Measurements from ENCODE around the gene ANKRD42. TPM values are rescaled to one million over a fixed set of nuclear protein-coding genes. Genes with fewer than 3 reads are reported as not detected.
A peak's percentile ranks its signal among the peaks of the same experiment; 100 is the strongest.

The ANKRD42 gene
- total and polyA plus RNA-seq, 9 of the 15 experiments (the other 6 are each of a cell fraction or from before 2014, with no cell fraction given) = 2.8 to 9.1 (median 6.1) TPM

DNA sequence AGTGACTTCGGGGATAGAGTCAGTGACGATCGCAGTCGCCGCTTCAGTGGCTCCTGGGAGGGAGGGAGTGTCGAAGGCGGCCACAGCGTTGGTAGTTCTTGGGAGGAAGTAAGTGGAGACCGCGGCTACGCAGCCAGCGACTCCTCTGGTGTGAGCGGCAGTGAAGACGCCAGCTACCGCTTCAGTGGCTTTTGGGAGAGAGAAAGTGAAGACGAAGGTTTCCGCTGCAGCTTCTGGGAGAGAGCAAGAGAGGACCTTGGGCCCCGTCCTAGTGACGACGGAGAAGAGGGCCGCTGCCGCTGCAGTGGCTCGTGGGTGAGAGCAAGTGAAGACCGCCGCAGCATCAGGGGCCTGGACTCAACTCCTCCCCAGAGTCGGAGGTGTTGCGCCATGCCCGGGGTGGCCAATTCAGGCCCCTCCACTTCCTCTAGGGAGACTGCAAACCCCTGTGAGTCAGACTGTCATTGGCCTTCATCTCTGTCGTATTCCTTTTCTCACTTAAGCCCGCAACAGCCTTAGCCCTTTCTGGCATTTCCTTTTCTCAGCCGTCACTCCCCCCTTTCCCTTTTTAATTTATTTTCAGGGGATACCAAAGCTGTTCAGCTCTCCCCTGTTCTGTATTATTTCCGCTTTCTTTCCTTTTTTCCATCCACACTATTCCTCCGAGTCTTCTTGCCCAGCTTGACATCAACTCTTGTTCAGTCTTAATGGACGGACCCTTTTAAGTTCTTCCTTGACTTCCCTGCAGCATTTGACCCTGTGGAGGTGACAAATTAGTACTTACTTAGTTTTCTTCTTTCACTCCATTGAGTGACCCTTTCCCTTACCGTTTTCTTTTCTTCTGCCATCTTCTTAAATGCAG lies 1.0 kb downstream of the ANKRD42 start (continued):
- TF ChIP-seq, protein P1, sequence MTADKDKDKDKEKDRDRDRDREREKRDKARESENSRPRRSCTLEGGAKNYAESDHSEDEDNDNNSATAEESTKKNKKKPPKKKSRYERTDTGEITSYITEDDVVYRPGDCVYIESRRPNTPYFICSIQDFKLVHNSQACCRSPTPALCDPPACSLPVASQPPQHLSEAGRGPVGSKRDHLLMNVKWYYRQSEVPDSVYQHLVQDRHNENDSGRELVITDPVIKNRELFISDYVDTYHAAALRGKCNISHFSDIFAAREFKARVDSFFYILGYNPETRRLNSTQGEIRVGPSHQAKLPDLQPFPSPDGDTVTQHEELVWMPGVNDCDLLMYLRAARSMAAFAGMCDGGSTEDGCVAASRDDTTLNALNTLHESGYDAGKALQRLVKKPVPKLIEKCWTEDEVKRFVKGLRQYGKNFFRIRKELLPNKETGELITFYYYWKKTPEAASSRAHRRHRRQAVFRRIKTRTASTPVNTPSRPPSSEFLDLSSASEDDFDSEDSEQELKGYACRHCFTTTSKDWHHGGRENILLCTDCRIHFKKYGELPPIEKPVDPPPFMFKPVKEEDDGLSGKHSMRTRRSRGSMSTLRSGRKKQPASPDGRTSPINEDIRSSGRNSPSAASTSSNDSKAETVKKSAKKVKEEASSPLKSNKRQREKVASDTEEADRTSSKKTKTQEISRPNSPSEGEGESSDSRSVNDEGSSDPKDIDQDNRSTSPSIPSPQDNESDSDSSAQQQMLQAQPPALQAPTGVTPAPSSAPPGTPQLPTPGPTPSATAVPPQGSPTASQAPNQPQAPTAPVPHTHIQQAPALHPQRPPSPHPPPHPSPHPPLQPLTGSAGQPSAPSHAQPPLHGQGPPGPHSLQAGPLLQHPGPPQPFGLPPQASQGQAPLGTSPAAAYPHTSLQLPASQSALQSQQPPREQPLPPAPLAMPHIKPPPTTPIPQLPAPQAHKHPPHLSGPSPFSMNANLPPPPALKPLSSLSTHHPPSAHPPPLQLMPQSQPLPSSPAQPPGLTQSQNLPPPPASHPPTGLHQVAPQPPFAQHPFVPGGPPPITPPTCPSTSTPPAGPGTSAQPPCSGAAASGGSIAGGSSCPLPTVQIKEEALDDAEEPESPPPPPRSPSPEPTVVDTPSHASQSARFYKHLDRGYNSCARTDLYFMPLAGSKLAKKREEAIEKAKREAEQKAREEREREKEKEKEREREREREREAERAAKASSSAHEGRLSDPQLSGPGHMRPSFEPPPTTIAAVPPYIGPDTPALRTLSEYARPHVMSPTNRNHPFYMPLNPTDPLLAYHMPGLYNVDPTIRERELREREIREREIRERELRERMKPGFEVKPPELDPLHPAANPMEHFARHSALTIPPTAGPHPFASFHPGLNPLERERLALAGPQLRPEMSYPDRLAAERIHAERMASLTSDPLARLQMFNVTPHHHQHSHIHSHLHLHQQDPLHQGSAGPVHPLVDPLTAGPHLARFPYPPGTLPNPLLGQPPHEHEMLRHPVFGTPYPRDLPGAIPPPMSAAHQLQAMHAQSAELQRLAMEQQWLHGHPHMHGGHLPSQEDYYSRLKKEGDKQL (CRISPR knock-in tag; IDR thresholded peaks at IDR 0.05; ENCODE audit: borderline replicate concordance) = no peak
- TF ChIP-seq, protein P2, sequence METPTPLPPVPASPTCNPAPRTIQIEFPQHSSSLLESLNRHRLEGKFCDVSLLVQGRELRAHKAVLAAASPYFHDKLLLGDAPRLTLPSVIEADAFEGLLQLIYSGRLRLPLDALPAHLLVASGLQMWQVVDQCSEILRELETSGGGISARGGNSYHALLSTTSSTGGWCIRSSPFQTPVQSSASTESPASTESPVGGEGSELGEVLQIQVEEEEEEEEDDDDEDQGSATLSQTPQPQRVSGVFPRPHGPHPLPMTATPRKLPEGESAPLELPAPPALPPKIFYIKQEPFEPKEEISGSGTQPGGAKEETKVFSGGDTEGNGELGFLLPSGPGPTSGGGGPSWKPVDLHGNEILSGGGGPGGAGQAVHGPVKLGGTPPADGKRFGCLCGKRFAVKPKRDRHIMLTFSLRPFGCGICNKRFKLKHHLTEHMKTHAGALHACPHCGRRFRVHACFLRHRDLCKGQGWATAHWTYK (CRISPR knock-in tag; IDR thresholded peaks at IDR 0.05) = 0 out of 2 replicates have a peak, but pooled peaks have one; percentile 62
- TF ChIP-seq PRMT5 (CRISPR knock-in tag; IDR thresholded peaks at IDR 0.05) = no peak
- no peak for TF ChIP-seq ZNF3 (CRISPR knock-in tag; IDR thresholded peaks at IDR 0.05)
- peak; percentile 33; the same call in 1 of the 2 replicates for TF ChIP-seq PKNOX1 (IDR thresholded peaks at IDR 0.05)
- TF ChIP-seq ZSCAN29 (IDR thresholded peaks at IDR 0.05) = peak; percentile 99
- TF ChIP-seq ZNF76 (CRISPR knock-in tag; IDR thresholded peaks at IDR 0.05; ENCODE audit: borderline replicate concordance) = no peak
- TF ChIP-seq ZNF740 (CRISPR knock-in tag; IDR thresholded peaks at IDR 0.05) = no peak
- TF ChIP-seq ZNF740 (tag; IDR thresholded peaks at IDR 0.05) = no peak
- TF ChIP-seq MCM2 (IDR thresholded peaks at IDR 0.05; ENCODE audit: low read depth) = no peak
- TF ChIP-seq SRSF1 (IDR thresholded peaks at IDR 0.05; ENCODE audit: low read depth, low read length) = no peak
- peak; percentile 26; the same call in 1 of the 2 replicates for TF ChIP-seq ETV1 (tag; conservative IDR thresholded peaks at IDR 0.05; ENCODE audit: low read depth)
- TF ChIP-seq MNT (conservative IDR thresholded peaks at IDR 0.05) = peak in 1 of 2 experiments; percentile 18; a peak in 2 of 4 replicates
- TF ChIP-seq CAMTA2 (CRISPR knock-in tag; conservative IDR thresholded peaks at IDR 0.05) = no peak
- TF ChIP-seq CREM (IDR thresholded peaks at IDR 0.05; ENCODE audit: low read depth) = peak; percentile 33
- no peak for TF ChIP-seq GTF2E2 (tag; IDR thresholded peaks at IDR 0.05)
- no peak for TF ChIP-seq ATF7 (IDR thresholded peaks at IDR 0.05)
